ENCODE measurements around the gene PRRT1. TPM values are rescaled to one million over a fixed set of nuclear protein-coding genes. Genes with fewer than 3 reads are reported as not detected.
A peak's percentile ranks its signal among the peaks of the same experiment; 100 is the strongest.
"Not testable (repeated sequence)": the region's sequence is repeated elsewhere in the genome, so short reads cannot be mapped to it uniquely, and the experiment has no call there.

The PRRT1 gene
- total RNA-seq, result 1.0 TPM
- long read RNA-seq, result 0 reads

DNA sequence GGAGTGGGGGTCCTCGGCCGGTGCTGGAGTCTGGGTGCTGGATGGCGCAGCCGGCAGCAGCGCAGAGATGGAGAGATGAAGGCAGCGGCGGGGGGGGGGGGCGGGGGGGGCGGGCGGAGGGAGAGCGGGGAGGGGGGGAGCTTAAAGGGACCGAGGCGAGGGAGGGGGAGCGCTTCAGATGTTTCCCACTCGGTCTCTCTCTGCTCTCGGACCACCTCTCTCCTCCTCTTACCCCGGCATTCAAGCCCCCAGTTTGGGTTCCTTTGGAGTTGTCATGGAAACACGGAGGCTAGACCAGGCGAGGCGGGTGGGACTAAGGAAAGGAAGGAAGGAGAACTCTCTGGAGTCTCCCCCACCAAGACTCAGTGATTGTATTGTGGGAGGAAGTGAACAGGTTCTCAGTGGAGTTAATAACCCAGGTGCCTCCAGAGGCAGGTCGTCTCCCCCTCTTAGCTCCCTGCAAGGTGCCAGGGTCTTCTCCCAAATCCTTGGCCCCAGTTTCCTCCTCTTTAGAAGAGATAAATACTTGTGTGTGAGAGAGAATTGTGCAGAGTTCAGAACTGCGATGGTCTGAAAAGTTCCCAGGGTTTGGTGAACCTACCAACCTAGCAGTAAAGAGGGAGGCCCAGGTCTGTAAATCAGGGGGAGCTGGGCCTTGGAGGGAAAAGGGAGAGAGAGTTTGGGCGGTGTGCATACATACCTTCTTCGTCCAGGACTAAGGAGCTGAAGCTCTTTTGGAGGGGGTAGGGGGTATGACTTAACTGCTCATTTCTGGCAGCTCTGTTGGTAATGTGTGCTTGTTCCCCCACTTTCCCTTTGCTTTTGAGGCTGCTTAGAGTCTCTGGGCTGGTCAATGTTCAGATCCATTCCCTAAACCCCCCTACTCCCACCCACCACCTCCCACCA, at the start of gene PRRT1:
Gene PRRT1, minus strand, starts transcription at position 77 of the 906 bp plus-strand sequence. CDS start 112 bp downstream, outside the sequence.
- no peak for DNase-seq (ENCODE audit: low spot score)

- no peak for DNase-seq (ENCODE audit: low spot score)
These were observed 49.2 kb upstream of the PRRT1 start for GRCh38 chr6:32200711-32201475.

DNA sequence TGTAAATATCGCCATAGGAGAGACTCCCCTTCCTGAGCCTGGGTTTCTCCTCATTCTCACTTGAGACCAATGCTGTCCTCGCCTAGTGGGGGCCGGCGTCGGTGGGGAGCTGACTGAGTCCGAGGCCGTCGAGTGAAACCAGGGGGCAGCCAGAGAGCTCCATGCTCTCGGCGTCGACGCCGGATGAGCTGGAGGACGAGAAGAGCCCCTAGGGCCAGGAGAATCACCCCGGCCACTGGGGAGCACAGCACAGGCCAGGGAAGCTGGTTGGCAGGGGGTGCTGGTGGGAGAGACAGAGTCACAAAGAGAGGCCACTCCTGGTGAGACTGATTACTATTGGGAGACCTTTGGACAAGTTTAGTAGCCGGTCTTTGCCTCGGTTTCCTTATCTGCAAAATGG, 47.1 kb upstream of the PRRT1 start:
- DNase-seq (ENCODE audit: low spot score), result no peak

DNA sequence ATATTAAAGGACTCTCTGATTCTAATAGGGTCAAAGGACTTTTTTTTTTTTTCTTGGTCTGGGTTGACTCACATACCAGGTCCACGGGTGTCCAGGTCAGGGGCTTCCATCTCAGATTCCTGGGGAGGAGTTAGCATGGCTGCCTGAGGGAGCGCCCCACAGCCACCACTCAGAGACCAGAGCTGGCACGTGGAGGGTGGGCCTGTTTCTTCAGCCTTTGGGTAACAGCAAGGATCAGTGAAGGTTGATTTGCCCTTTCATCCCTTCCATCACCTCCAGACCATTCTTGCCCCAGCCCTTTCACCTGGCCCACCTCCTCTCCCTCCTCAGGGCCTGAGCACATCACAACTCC, 46.6 kb upstream of the PRRT1 start:
- no peak for DNase-seq (ENCODE audit: low spot score)

DNA sequence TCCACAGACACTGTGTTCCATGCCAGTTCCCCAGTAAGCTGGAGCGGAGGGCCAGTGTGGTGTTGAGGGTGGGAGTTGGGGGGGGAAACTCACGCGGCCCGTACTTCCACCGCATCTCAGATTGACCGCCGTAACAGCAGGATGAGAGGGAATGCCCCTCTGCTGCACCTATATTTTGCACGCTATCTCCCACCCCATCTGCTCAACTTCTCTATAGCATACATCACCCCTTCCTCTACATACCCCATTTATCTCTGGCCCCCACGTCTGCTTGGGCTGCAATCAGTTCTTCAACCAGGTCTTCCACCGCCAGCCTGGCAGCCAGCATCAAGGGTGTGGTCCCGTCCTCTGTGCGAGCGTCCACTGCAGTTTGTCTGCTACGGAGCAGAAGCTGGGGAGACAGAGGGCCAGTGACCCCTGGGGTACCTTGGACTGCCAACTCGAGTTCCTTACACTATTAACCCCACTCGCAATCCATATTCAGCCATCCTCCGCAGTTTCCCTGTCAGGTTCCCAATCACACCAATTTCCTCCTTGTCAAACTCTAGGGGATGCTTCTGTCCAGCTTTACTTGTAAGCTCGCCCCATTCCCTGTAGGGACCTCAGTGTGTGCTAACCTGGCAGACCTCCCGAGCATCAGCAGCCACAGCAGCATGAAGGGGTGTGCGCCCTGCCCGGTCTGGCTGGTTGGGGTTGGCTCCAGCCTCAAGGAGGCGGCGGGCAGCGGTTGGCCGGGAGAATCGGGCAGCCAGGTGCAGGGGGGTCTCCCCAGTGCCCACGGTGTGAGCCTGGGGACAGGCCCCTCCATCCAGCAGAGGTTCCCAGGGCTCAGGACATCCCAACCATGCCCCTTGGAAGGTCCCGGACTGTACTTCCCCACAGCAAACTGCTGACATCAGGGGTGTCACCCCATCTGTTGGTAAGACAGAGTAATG, 45.2 kb upstream of the PRRT1 start:
- peak; percentile 87 for DNase-seq (ENCODE audit: low spot score)

DNA sequence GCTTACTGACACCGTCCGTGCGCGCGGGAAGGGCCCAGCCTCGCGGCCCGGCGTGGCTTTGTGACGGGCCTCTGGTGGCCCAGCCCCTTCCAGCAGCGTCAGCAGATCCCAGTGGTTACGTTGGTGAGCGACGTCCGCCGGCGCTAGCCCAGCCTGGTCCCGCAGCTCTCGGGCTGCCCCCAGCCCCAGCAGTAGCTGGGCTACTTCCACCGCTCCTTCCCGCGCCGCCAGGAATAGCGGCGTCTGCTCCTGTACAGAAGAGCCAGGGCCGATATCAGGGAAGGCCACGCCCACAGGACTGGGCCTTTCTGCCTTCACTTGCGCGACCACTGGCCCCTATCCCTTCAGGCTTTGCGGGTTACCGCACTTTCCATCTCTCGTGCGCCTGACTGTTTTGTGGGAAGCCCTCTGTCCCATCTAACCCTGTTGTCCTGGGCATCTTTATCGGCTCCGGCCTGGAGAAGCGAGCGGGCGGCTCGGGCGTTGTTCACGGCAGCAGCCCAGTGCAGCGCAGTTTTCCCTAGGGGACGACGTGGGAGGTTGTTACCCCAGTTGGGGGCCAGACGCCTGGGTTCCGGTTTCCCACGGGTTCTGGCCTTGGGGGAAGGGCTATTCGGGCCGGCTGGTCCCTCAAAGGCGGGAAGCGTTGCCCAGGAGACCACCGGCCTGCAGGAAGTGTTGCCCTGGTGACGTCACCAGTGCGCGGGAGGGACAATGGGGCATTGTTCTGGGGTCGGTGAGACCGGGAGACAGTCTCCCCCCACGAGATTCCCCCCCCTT, 44.4 kb upstream of the PRRT1 start:
- DNase-seq (ENCODE audit: low spot score), result peak; percentile 96

- peak; percentile 100 for DNase-seq (ENCODE audit: low spot score)
These were observed 43.8 kb upstream of the PRRT1 start for GRCh38 chr6:32195652-32195901.

GRCh38 chr6:32194825-32195651, 43.3 kb upstream of the PRRT1 start:
- DNase-seq (ENCODE audit: low spot score), result no peak

DNA sequence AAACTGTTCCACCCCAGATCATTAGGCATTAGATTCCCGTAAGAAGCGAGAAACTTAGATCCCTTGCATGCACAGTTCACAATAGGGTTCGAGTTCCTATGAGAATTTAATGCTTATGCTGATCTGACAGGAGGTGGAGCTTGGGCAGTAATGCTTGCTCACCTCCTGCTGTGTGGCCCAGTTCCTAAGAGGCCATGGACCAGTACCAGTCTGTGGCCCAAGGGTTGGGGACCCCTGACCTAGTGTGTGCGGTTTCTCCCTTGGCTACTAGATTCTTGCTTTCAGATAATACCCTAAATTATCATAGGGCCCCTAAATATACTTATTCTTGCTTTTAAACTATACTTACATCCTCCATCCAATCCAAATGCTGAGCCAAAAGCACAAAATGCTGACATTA, 42.6 kb upstream of the PRRT1 start:
- no peak for DNase-seq (ENCODE audit: low spot score)

GRCh38 chr6:32193096-32193495, 41.4 kb upstream of the PRRT1 start:
- not testable (repeated sequence) for DNase-seq (ENCODE audit: low spot score)

DNA sequence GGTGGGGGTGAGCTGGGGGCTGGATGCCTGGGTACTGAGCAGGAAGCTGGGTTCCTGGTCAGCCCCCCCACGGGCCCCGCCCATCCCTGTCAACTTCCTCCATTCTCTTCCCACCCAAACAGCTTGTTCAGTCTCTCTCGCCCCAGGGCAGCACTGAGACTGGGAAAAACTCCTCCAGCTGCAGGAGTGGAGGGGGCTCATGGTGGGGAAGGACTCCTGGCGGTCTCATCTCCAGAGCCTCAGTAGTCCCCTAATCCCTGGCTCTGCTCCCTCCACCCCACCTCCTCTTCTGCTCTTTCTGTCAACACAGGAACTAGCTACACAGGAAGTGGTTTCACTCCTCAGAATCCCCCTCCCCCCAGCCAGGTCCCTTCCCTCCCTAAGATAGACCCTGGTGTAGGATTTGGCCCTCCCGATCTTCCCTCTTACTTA, 40.9 kb upstream of the PRRT1 start, which contains the start of gene GPSM3:
Gene GPSM3, minus strand, starts transcription at position 36 of the 432 bp plus-strand sequence. CDS start 130 bp downstream, outside the sequence.
- no peak for DNase-seq (ENCODE audit: low spot score)

DNA sequence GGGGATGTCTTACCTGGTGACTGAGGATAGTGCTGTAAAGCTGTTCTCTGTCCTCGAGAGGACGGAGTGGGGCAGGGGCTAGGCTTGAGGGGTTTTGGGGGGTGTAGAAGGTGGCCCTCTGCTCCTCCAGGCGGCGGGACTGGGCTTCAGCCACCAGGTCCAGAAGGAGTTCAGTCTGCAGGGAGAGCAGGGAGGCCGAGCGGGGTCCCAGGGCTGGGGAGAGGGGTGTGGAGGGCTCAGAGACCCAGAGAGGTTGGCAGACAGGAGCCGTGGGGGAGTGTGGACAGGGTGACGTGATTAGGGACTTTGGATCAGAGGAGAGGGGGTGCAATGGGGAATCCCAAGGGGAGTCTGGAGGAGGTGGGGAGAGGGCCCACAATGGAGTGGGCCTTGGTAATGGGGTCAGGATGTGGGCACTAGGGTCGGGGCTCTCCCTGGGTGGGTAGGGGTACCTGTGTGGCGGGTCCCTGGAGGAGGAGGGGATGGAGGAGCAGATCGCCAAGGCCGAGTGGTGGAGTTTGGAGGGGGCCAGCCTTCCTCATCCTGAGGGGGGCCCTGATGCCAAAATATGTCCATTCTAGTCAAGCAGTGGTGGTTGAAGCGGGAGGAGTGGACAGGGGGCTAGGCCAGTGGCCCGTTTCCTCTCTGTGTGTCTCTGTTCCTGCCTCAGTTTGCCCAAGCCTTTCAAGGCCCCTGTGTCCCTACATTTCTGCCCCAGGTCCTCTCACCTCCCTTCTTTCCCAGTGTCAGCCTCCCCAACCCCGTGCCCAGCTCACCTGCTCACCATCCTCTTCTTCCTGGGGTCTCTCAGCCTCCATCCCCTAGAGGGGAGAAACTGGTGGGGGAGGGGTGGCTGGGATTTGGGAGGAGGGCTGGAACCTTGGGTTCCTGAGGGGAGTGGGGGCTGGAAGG, 40.2 kb upstream of the PRRT1 start:
- DNase-seq (ENCODE audit: low spot score), result no peak

- DNase-seq (ENCODE audit: low spot score), result no peak
These were observed 39.4 kb upstream of the PRRT1 start for GRCh38 chr6:32190911-32191677.

DNA sequence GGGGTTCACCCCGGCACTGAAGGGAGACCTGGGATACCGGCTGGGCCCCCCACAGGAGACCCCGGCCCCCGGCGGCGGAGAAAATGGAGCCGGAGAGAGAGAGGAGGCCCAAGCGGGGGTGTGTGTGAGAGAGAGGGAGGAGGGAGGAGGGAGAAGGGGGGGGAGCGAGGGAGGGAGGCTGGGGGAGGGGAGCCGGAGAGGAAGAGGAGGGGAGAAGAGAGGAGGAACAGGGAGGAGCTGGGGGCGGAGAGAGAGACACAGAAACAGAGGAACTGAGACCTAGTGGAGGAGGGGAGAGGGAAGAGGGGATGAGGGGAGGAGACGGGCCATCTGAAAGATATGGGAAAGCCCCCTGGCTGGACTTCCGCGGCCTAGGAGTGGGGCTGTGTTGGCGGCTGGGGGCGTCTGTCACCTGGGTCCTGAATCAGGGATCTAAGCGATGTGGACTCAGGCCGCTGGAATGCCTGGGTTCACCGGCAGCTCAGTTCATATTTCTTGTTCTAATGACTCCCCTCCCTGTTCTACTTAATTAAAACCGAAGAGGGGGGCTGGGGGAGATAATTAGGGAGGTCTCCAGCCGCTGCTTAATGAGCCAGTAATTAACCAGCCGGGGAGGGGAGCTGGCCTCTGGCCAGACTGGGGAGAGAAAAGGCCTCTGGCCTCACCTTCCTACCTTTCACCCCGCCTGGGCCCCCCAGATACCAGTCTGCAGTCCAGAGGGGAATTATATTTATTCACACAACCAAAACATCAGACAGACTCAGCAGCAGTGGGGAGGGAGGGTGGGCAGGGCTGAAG, 38.5 kb upstream of the PRRT1 start, which contains the start of gene PBX2:
Gene PBX2, minus strand, starts transcription at position 149 of the 798 bp plus-strand sequence. CDS start 287 bp downstream, outside the sequence.
- no peak for DNase-seq (ENCODE audit: low spot score)

DNA sequence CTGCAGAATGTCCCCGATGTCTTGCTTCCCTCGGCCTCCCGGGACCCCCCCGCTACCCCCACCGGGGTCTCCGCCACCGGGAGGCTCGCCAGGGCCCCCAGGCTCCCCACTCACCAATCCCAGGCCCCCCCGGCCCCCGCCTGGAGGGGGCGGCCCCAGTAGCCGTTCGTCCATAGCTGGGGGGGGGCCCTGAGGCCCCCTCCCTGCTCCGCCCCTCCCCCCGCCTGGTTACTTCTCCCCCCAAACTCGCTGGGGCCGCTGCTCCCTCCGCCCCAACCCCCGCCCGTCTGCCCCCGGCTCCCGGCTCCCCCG, 38.0 kb upstream of the PRRT1 start:
- DNase-seq (ENCODE audit: low spot score), result no peak

- no peak for DNase-seq (ENCODE audit: low spot score)
These were observed 37.5 kb upstream of the PRRT1 start for GRCh38 chr6:32189069-32189741.

All from mesenteric fat pad (tissue), 1 donor.